SK-N-SH treated with all-trans-retinoic acid at 6 μM for 48 hours (cell line): ENCODE measurements around the gene PPP1R8.

Experiments used
- ESRRG ChIP-seq: fragments of 250-450 bp; sonication (Bioruptor Pico); IDR thresholded peaks from 2 replicates; pipeline ENCODE4 v1.6.1; 2021; ENCODE audit warnings: mild to moderate bottlenecking
- PATZ1 ChIP-seq: fragments of 250-450 bp; sonication (Bioruptor Pico); IDR thresholded peaks from 2 replicates; pipeline ENCODE4 v1.8.0; 2020; ENCODE audit warnings: mild to moderate bottlenecking, moderate library complexity, borderline replicate concordance
- ZFP3 ChIP-seq: fragments of 250-450 bp; sonication (Bioruptor Pico); IDR thresholded peaks from 2 replicates; pipeline ENCODE4 v1.5.0; 2020; ENCODE audit warnings: mild to moderate bottlenecking, moderate library complexity

- TF ChIP-seq ESRRG (CRISPR knock-in tag) (no peak), ZFP3 (CRISPR knock-in tag) (no peak), PATZ1 (no peak)
Measured at GRCh38 chr1:27879374-27880082, 48.9 kb downstream of the PPP1R8 start.
